Spleen (tissue), 7 donors: ENCODE measurements around the gene NPC1.
A peak's percentile ranks its signal among the peaks of the same experiment; 100 is the strongest.

Source experiments
- CTCF ChIP-seq, 11 experiments: fragments of 200-600 bp in 7 of 11; fragments of 450-650 bp in 4 of 11; sonication (generic) in 4 of 11; IDR thresholded peaks in 8 of 11; conservative IDR thresholded peaks in 3 of 11; 1 replicate in 7 of 11; 2 replicates in 4 of 11; pipeline versions ENCODE4 v1.4.0 to v1.8.0; 2016 to 2021; ENCODE audit warnings: antibody characterized with exemption in 11 of 11, inconsistent platforms in 4 of 11, mild to moderate bottlenecking in 1 of 11
- POLR2AphosphoS5 ChIP-seq, 3 donors: sonication (generic); formaldehyde crosslinking; IDR thresholded peaks; one replicate each; pipeline ENCODE4 v1.5.1; 2017; ENCODE audit warnings: antibody characterized with exemption in 3 of 3
- donor health status: DM: no; HTN: no; CAD: no; lungs with moderate emphysema.
- donor health status: DM: no; HTN: no; CAD: no.
- donor health status: DM: no; HTN: no; CAD: no.

GRCh38 chr18:23495723-23496440 is 90.4 kb downstream of the NPC1 start:
- TF ChIP-seq CTCF (IDR thresholded peaks at IDR 0.05 in 8 of 11, conservative IDR thresholded peaks at IDR 0.05 in 3 of 11) (no peak), POLR2AphosphoS5 (IDR thresholded peaks at IDR 0.05) (peak in 2 of 3 donors; percentile 31 to 37)
